MCF 10A (cell line): ENCODE results near the gene DPP6. TPM values are rescaled to one million over a fixed set of nuclear protein-coding genes. Genes with fewer than 3 reads are reported as not detected.

Experiments used
- BruUV-seq: library from RNA; stranded (reverse); fragments of 400-500 nt; replicated peaks from 2 replicates; lab custom pipeline; 2021; lab: Mats Ljungman, UMichigan
- CTCF ChIA-PET: fragments of 300-600 bp; sonication (Branson Sonifier 250); formaldehyde crosslinking; extraction: SDS; loops from one replicate; lab custom pipeline; 2021; ENCODE audit warnings: antibody characterized with exemption, inconsistent platforms; lab: Yijun Ruan, JAX
- POLR2A ChIA-PET: fragments of 300-600, 350-650 bp; sonication (Branson Sonifier 250); formaldehyde crosslinking; extraction: SDS; loops from one replicate; lab custom pipeline; 2020; ENCODE audit warnings: antibody characterized with exemption, inconsistent platforms; lab: Yijun Ruan, JAX
- DNase-seq: peaks from one replicate; pipeline ENCODE4 v3.0.0-alpha.2; 2018; ENCODE audit not compliant: unreplicated experiment
- H3K27ac Mint-ChIP-seq: one replicate; pipeline ENCODE4 v1.8.0; 2022; ENCODE audit warnings: mild to moderate bottlenecking, low read depth, mixed read lengths; ENCODE audit not compliant: unreplicated experiment
- H3K27me3 Mint-ChIP-seq: one replicate; pipeline ENCODE4 v1.8.0; 2022; ENCODE audit warnings: mixed read lengths; ENCODE audit not compliant: insufficient read depth, unreplicated experiment
- H3K36me3 Mint-ChIP-seq: one replicate; pipeline ENCODE4 v1.8.0; 2022; ENCODE audit warnings: mild to moderate bottlenecking, moderate library complexity, mixed read lengths; ENCODE audit not compliant: insufficient read depth, unreplicated experiment
- H3K4me1 Mint-ChIP-seq: one replicate; pipeline ENCODE4 v1.8.0; 2022; ENCODE audit warnings: mixed read lengths; ENCODE audit not compliant: insufficient read depth, unreplicated experiment
- H3K4me3 Mint-ChIP-seq: one replicate; pipeline ENCODE4 v1.8.0; 2022; ENCODE audit warnings: mild to moderate bottlenecking, moderate library complexity, mixed read lengths; ENCODE audit not compliant: unreplicated experiment
- H3K9me3 Mint-ChIP-seq: one replicate; pipeline ENCODE4 v1.8.0; 2022; ENCODE audit warnings: mixed read lengths; ENCODE audit not compliant: unreplicated experiment
- CTCF ChIP-seq: fragments of 200-600 bp; IDR thresholded peaks from one replicate; pipeline ENCODE4 v1.8.0; 2022; ENCODE audit warnings: antibody characterized with exemption, mild to moderate bottlenecking; ENCODE audit not compliant: unreplicated experiment
- intact Hi-C: fragments of 100-400 bp; cut with micrococcal nuclease; formaldehyde crosslinking; loops from 2 replicates; pipeline ENCODE4 v1.14.1; 2022
- total RNA-seq: library from RNA; stranded (reverse); gene quantifications from 2 replicates; pipeline ENCODE4 v1.2.3, GENCODE V29; 2022

Gene DPP6
- total RNA-seq, 1 experiment from 2014 or later: not detected

GRCh38 chr7:154690411-154690810 is 638.2 kb downstream of the DPP6 start:
- no peak overlapping the region for H3K27ac Mint-ChIP-seq
- POLR2A ChIA-PET: no interaction called here
- H3K9me3 Mint-ChIP-seq: peaks cover 16% of the 10 kb centered on the region
- no peak overlapping the region for H3K4me3 Mint-ChIP-seq
- no peak for TF ChIP-seq CTCF
- H3K27me3 Mint-ChIP-seq: no peaks in the 10 kb centered on the region
- intact Hi-C loops: no loop called here
- no peaks in the 10 kb centered on the region for H3K36me3 Mint-ChIP-seq
- no TSS peak for BruUV-seq
- DNase-seq: no peak
- CTCF ChIA-PET: interaction anchor here (0.5 to 0.6 kb wide), 2 partner anchors 196 to 986 kb away, joined by 3 read pairs; no protein-coding TSS in a partner anchor
- no peaks in the 10 kb centered on the region for H3K4me1 Mint-ChIP-seq

GRCh38 chr7:154693661-154694060 is 641.5 kb downstream of the DPP6 start:
- ChIA-PET POLR2A (interaction anchor here (0.9 kb wide), 1 partner anchor 55 kb away, joined by 3 read pairs; no protein-coding TSS in a partner anchor), CTCF (interaction anchor here (0.6 to 0.7 kb wide), 3 partner anchors 28 to 68 kb away, joined by 3 read pairs; no protein-coding TSS in a partner anchor)
- no TSS peak for BruUV-seq

GRCh38 chr7:154695836-154696235 is 643.6 kb downstream of the DPP6 start:
- Mint-ChIP-seq H3K4me3 (no peak overlapping the region), H3K36me3 (peaks cover 7% of the 10 kb centered on the region), H3K27me3 (no peaks in the 10 kb centered on the region), H3K27ac (no peak overlapping the region), H3K4me1 (no peaks in the 10 kb centered on the region), H3K9me3 (peaks cover 17% of the 10 kb centered on the region)
- no peak for TF ChIP-seq CTCF
- CTCF ChIA-PET: no interaction called here
- no peak for DNase-seq
- intact Hi-C loops: no loop called here
- BruUV-seq: no TSS peak
- POLR2A ChIA-PET: no interaction called here

More at GRCh38 chr7:154693661-154694060, 641.5 kb downstream of the DPP6 start:
- peaks cover 2% of the 10 kb centered on the region for H3K36me3 Mint-ChIP-seq
- no peaks in the 10 kb centered on the region for H3K27me3 Mint-ChIP-seq
- peaks cover 26% of the 10 kb centered on the region for H3K9me3 Mint-ChIP-seq
- H3K4me1 Mint-ChIP-seq: no peaks in the 10 kb centered on the region
- no peak overlapping the region for H3K4me3 Mint-ChIP-seq
- DNase-seq: no peak
- H3K27ac Mint-ChIP-seq: no peak overlapping the region
- intact Hi-C loops: no loop called here
- TF ChIP-seq CTCF: no peak

GRCh38 chr7:154696556-154696955 is 644.4 kb downstream of the DPP6 start:
- POLR2A ChIA-PET: no interaction called here
- no TSS peak for BruUV-seq
- intact Hi-C loops: no loop called here
- Mint-ChIP-seq H3K27ac (no peak overlapping the region), H3K36me3 (peaks cover 7% of the 10 kb centered on the region), H3K4me1 (no peaks in the 10 kb centered on the region), H3K4me3 (no peak overlapping the region), H3K9me3 (peaks cover 17% of the 10 kb centered on the region), H3K27me3 (no peaks in the 10 kb centered on the region)
- no peak for TF ChIP-seq CTCF
- CTCF ChIA-PET: no interaction called here
- DNase-seq: no peak
